ENCODE data around the gene CAPN8.

DNA sequence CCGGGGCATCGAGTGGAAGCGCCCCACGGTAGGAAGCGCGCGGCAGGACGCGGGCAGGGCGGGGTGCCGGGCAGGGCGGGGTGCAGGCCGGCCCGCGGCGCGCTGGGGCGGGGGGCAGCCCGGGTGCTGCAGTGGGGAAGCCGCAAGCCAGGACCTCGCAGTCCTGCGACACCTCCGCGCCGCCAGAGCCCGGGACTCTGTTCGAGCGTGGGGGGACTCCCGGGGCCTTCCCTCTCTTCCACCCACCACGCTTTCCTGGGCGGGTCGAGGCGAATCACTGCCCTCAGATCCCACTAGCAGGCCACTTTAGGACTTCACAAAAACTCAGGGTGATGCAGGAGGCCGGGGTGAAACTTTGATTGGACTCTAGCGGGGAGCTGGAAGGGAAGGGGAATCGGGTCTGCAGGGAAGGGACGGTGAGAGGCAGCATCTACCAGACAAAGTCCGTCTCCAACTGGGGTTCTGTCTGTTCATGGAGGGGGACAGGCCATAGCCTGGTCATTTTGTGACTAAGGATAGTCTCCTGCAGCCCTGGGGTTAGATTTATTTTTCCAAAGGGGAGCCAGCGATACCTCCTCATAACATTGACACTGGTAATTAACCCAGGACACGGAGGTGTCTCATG lies 47.5 kb upstream of the CAPN8 start:
- no peak for TF ChIP-seq SMC3 (IDR thresholded peaks at IDR 0.05; ENCODE audit: low read depth, low read length)
- TF ChIP-seq, protein P1, sequence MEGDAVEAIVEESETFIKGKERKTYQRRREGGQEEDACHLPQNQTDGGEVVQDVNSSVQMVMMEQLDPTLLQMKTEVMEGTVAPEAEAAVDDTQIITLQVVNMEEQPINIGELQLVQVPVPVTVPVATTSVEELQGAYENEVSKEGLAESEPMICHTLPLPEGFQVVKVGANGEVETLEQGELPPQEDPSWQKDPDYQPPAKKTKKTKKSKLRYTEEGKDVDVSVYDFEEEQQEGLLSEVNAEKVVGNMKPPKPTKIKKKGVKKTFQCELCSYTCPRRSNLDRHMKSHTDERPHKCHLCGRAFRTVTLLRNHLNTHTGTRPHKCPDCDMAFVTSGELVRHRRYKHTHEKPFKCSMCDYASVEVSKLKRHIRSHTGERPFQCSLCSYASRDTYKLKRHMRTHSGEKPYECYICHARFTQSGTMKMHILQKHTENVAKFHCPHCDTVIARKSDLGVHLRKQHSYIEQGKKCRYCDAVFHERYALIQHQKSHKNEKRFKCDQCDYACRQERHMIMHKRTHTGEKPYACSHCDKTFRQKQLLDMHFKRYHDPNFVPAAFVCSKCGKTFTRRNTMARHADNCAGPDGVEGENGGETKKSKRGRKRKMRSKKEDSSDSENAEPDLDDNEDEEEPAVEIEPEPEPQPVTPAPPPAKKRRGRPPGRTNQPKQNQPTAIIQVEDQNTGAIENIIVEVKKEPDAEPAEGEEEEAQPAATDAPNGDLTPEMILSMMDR (IDR thresholded peaks at IDR 0.05), result no peak
- TF ChIP-seq, protein P2, sequence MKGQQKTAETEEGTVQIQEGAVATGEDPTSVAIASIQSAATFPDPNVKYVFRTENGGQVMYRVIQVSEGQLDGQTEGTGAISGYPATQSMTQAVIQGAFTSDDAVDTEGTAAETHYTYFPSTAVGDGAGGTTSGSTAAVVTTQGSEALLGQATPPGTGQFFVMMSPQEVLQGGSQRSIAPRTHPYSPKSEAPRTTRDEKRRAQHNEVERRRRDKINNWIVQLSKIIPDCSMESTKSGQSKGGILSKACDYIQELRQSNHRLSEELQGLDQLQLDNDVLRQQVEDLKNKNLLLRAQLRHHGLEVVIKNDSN (IDR thresholded peaks at IDR 0.05; ENCODE audit: borderline replicate concordance, low read depth), result no peak
- no peak for TF ChIP-seq NFIC (IDR thresholded peaks at IDR 0.05; ENCODE audit: borderline replicate concordance)
- TF ChIP-seq, protein P3, sequence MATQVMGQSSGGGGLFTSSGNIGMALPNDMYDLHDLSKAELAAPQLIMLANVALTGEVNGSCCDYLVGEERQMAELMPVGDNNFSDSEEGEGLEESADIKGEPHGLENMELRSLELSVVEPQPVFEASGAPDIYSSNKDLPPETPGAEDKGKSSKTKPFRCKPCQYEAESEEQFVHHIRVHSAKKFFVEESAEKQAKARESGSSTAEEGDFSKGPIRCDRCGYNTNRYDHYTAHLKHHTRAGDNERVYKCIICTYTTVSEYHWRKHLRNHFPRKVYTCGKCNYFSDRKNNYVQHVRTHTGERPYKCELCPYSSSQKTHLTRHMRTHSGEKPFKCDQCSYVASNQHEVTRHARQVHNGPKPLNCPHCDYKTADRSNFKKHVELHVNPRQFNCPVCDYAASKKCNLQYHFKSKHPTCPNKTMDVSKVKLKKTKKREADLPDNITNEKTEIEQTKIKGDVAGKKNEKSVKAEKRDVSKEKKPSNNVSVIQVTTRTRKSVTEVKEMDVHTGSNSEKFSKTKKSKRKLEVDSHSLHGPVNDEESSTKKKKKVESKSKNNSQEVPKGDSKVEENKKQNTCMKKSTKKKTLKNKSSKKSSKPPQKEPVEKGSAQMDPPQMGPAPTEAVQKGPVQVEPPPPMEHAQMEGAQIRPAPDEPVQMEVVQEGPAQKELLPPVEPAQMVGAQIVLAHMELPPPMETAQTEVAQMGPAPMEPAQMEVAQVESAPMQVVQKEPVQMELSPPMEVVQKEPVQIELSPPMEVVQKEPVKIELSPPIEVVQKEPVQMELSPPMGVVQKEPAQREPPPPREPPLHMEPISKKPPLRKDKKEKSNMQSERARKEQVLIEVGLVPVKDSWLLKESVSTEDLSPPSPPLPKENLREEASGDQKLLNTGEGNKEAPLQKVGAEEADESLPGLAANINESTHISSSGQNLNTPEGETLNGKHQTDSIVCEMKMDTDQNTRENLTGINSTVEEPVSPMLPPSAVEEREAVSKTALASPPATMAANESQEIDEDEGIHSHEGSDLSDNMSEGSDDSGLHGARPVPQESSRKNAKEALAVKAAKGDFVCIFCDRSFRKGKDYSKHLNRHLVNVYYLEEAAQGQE (IDR thresholded peaks at IDR 0.05; ENCODE audit: low read depth, low read length), result no peak
- TF ChIP-seq, protein P4, sequence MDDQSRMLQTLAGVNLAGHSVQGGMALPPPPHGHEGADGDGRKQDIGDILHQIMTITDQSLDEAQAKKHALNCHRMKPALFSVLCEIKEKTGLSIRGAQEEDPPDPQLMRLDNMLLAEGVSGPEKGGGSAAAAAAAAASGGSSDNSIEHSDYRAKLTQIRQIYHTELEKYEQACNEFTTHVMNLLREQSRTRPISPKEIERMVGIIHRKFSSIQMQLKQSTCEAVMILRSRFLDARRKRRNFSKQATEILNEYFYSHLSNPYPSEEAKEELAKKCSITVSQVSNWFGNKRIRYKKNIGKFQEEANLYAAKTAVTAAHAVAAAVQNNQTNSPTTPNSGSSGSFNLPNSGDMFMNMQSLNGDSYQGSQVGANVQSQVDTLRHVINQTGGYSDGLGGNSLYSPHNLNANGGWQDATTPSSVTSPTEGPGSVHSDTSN (IDR thresholded peaks at IDR 0.05), result no peak
- TF ChIP-seq TEAD4 (IDR thresholded peaks at IDR 0.05; ENCODE audit: borderline replicate concordance, insufficient read depth), result no peak
- TF ChIP-seq YY1 (IDR thresholded peaks at IDR 0.05; ENCODE audit: low read depth), result no peak
- TF ChIP-seq EP300 (IDR thresholded peaks at IDR 0.05; ENCODE audit: borderline replicate concordance in 1 of 2, low read depth in 1 of 2, low read length in 1 of 2), result no peak
- TF ChIP-seq POLR2AphosphoS5 (IDR thresholded peaks at IDR 0.05; ENCODE audit: low read depth, low read length), result no peak

Data from SK-N-SH (cell line).